Neutrophil (primary cell): ENCODE measurements around the gene PLEKHG4B.

Experiments used
- H3K27ac ChIP-seq: fragments of 200-600 bp; sonication (generic); 2 replicates; pipeline ENCODE4 v1.5.1; 2016; ENCODE audit warnings: mild to moderate bottlenecking, moderate library complexity
- H3K27me3 ChIP-seq: fragments of 200-600 bp; sonication (generic); 2 replicates; pipeline ENCODE4 v1.6.0; 2016; ENCODE audit warnings: mild to moderate bottlenecking
- H3K36me3 ChIP-seq: fragments of 200-600 bp; sonication (generic); 2 replicates; pipeline ENCODE4 v1.5.1; 2017
- H3K4me1 ChIP-seq, 2 experiments: fragments of 200-600 bp in 1 of 2; sonication (generic) in 1 of 2; 1 replicate in 1 of 2; 2 replicates in 1 of 2; pipeline versions ENCODE4 v1.5.1 to v1.6.1; 2013 to 2016; ENCODE audit warnings: low read depth in 1 of 2, low read length in 1 of 2, mild to moderate bottlenecking in 1 of 2, moderate library complexity in 1 of 2; ENCODE audit not compliant: control insufficient read depth in 1 of 2, insufficient read depth in 1 of 2
- H3K4me3 ChIP-seq, 2 experiments: fragments of 200-600 bp in 1 of 2; sonication (generic) in 1 of 2; 1 replicate in 1 of 2; 2 replicates in 1 of 2; pipeline ENCODE4 v1.5.1; 2013 to 2016; ENCODE audit warnings: low read depth in 1 of 2, low read length in 1 of 2, mild to moderate bottlenecking in 1 of 2, moderate library complexity in 1 of 2
- H3K9me3 ChIP-seq: fragments of 200-600 bp; sonication (generic); 2 replicates; pipeline ENCODE4 v1.5.1; 2016
- TF ChIP-seq, protein P1 (sequence below): fragments of 200-600 bp; sonication (generic); IDR thresholded peaks from 2 replicates; pipeline ENCODE4 v1.5.1; 2016; ENCODE audit warnings: antibody characterized with exemption

The PLEKHG4B gene

DNA sequence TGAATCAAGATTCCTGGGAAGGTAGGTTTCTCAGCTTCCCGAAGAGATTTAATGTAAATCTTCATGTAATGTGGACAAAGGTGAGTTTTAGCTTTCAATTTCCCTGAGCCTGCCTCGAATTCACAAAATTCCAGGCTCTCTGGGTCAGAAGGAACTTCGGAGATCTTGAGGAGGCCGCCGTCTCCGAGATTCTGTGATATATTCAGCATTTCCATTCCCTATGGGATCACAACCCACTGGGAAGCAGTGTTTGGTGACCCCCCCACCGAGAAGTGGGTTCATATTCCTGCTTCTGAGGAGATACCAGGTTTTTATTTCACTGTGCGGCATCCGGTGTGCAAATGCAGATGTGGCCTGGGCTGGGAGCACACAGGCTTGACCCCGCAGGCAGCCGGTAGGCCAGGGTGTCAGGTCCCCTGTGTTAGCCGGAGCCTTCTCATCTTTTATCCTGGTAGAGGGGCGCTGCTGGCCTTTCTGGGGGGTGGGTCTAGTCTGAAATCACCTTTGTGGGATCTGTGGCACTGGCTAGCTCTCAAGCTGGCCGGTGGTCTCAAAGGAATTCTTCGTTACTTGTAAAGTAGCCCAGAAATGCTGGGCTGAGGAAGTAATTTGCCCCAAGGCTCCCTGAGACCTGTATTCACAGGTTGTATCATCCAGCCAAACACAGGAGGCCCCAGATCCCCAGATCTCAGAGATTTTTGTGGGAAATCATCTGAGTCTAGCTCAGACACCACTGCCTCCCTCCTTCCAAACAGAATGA is 1.4 kb downstream of the PLEKHG4B start:
- no peak overlapping the region for H3K4me3 ChIP-seq
- H3K27ac ChIP-seq: no peak overlapping the region
- no peaks in the 10 kb centered on the region for H3K36me3 ChIP-seq
- H3K27me3 ChIP-seq: peaks cover 70% of the 10 kb centered on the region
- H3K9me3 ChIP-seq: no peaks in the 10 kb centered on the region
- TF ChIP-seq, protein P1, sequence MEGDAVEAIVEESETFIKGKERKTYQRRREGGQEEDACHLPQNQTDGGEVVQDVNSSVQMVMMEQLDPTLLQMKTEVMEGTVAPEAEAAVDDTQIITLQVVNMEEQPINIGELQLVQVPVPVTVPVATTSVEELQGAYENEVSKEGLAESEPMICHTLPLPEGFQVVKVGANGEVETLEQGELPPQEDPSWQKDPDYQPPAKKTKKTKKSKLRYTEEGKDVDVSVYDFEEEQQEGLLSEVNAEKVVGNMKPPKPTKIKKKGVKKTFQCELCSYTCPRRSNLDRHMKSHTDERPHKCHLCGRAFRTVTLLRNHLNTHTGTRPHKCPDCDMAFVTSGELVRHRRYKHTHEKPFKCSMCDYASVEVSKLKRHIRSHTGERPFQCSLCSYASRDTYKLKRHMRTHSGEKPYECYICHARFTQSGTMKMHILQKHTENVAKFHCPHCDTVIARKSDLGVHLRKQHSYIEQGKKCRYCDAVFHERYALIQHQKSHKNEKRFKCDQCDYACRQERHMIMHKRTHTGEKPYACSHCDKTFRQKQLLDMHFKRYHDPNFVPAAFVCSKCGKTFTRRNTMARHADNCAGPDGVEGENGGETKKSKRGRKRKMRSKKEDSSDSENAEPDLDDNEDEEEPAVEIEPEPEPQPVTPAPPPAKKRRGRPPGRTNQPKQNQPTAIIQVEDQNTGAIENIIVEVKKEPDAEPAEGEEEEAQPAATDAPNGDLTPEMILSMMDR: no peak
- H3K4me1 ChIP-seq: no peaks in the 10 kb centered on the region

DNA sequence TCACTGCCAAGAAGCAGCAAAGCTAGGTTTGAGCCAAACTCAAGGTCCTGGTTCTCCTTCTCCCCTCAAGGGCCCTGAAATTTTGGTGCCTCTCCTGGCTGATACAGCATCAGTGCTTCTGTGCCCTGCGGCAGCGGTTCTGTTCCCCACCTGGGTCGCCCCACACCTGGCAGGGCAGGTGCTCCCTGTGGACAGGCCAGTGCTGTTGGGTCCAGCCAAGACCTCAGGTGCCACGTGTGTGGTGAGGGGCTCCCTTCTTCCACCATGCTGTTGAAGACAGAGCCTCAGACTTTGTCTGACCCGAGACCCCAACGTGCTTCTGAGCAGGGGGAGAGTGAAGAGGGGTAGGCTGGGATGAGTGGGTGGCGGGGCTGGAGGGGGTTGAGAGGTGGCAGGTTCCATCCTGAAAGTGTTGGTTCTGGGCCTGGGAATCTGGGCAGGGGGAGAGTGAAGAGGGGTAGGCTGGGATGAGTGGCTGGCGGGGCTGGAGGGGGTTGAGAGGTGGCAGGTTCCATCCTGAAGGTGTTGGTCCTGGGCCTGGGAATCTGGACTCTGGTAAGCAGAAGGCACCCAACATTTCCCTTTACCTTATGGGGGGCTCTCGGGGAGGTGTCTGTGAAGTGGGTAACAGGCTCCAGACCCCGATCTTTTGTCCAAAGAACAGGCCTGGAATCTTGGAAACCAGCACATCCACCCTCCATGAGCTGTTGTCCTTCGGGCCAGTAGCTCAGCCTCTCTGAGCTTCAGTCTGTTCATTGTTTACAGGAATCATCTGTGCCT is 2.3 kb downstream of the PLEKHG4B start:
- Histone ChIP-seq H3K9me3 (no peaks in the 10 kb centered on the region), H3K27me3 (peaks cover 65% of the 10 kb centered on the region), H3K4me3 (no peak overlapping the region), H3K4me1 (no peaks in the 10 kb centered on the region), H3K36me3 (no peaks in the 10 kb centered on the region), H3K27ac (no peak overlapping the region)
- TF ChIP-seq, protein P1: no peak

DNA sequence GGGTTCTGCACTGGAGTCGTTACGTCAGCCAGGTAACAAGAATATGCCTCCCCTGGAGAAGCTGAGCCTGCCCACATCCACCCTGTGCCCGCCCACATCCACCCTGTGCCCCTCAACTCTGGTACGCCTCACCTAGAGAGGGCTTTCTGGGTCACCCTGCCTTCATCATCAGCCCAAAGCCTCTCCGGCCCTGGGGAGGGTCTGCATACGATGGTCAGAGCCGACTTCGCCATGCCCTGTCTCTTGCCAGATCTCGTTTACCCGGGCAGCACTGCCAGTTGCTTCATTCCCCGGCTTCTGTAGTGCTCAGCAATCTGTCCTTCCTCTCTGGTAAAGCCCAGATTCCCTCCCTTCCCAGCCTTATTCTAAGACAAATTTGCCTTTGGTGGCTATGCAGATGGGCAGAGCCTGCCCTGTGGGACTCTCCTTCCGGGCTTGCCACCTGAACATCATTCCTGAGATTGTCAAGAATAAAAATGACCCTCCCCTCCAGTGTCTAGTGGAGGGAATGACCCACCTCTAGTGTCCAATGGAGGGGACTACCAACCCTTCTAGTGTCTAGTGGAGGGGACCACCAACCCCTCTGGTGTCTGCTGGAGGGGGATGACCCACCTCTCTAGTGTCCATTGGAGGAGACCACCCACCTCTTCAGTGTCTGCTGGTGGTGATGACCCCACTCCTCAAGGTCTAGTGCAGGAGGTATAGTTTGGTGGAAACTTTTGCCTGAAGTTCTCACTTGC is 3.4 kb downstream of the PLEKHG4B start:
- H3K4me3 ChIP-seq: no peak overlapping the region
- H3K36me3 ChIP-seq: no peaks in the 10 kb centered on the region
- no peaks in the 10 kb centered on the region for H3K9me3 ChIP-seq
- H3K27me3 ChIP-seq: peaks cover 57% of the 10 kb centered on the region
- H3K27ac ChIP-seq: no peak overlapping the region
- TF ChIP-seq, protein P1: no peak
- H3K4me1 ChIP-seq: no peaks in the 10 kb centered on the region

DNA sequence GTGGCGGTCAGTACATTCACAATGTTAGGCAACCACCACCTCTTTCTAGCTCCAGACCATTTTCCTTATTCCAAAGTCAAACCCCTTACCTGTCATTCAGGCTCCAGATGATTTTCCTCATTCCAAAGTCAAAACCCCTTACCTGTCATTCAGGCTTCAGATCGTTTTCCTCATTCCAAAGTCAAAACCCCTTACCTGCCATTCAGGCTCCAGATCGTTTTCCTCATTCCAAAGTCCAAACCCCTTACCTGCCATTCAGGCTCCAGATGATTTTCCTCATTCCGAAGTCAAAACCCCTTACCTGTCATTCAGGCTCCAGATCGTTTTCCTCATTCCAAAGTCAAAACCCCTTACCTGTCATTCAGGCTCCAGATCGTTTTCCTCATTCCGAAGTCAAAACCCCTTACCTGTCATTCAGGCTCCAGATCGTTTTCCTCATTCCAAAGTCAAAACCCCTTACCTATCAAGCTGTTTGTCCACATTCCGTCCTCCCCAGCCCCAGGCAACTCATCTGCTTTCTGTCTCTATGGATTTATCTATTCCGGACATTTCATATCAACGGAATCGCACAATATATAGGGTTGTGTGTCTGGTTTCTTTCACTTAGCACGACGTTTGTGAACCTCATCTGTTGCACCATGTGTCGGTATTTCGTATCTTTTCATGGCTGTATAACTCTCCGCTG is 5.2 kb downstream of the PLEKHG4B start:
- Histone ChIP-seq H3K27ac (no peak overlapping the region), H3K27me3 (peaks cover 46% of the 10 kb centered on the region), H3K4me3 (no peak overlapping the region), H3K36me3 (no peaks in the 10 kb centered on the region), H3K9me3 (no peaks in the 10 kb centered on the region), H3K4me1 (no peaks in the 10 kb centered on the region)
- TF ChIP-seq, protein P1: no peak

DNA sequence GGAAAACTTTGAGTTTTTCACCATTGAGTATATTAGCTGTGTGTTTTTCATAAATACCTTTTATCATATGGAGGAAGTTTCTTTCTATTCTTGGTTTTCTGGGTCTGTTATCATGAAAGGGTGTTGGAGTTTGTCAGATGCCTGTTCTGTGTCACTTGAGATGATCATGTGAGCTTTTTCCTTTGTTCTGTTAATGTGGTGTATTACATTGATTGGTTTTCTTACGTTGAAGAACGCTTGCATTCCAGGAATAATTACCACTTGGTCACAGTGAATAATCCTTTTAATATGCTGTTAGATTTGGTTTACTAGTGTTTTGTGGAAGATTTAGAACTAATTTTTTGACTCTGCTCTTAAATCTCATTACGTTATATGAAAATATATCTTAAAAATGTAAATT is 7.8 kb downstream of the PLEKHG4B start:
- Histone ChIP-seq H3K27me3 (peaks cover 20% of the 10 kb centered on the region), H3K36me3 (no peaks in the 10 kb centered on the region), H3K4me1 (no peaks in the 10 kb centered on the region), H3K4me3 (no peak overlapping the region), H3K27ac (no peak overlapping the region), H3K9me3 (no peaks in the 10 kb centered on the region)
- TF ChIP-seq, protein P1: no peak
